Spleen (tissue), 11 donors: ENCODE data around the gene CNTNAP2. TPM values are rescaled to one million over a fixed set of nuclear protein-coding genes. Genes with fewer than 3 reads are reported as not detected.

Experiments used
- DNase-seq: peaks from one replicate; pipeline ENCODE4 v3.0.0-alpha.2; 2020
- H3K27ac ChIP-seq, 8 donors: fragments of 200-600 bp; sonication (generic) in 7 of 8; 1 replicate in 4 of 8; 2 replicates in 4 of 8; pipeline versions ENCODE4 v1.5.0 to v1.8.0; 2016 to 2021; ENCODE audit warnings: inconsistent platforms in 4 of 8, mild to moderate bottlenecking in 4 of 8, moderate library complexity in 1 of 8
- H3K27me3 ChIP-seq, 7 donors: fragments of 200-600 bp; sonication (generic) in 6 of 7; replicated peaks in 1 of 7; 1 replicate in 4 of 7; 2 replicates in 3 of 7; pipeline versions ENCODE4 v1.5.0 to v1.8.0; 2016 to 2021; ENCODE audit warnings: inconsistent platforms in 3 of 7, mild to moderate bottlenecking in 1 of 7
- H3K36me3 ChIP-seq, 6 donors: fragments of 200-600 bp; sonication (generic) in 5 of 6; 1 replicate in 4 of 6; 2 replicates in 2 of 6; pipeline versions ENCODE4 v1.5.0 to v1.8.0; 2016 to 2021; ENCODE audit warnings: inconsistent platforms in 2 of 6
- H3K4me1 ChIP-seq, 6 donors: fragments of 200-600 bp; sonication (generic) in 5 of 6; 1 replicate in 3 of 6; 2 replicates in 3 of 6; pipeline versions ENCODE4 v1.5.0 to v1.8.0; 2016 to 2021; ENCODE audit warnings: inconsistent platforms in 3 of 6
- H3K4me3 ChIP-seq, 8 donors: fragments of 200-600 bp; sonication (generic) in 7 of 8; 1 replicate in 4 of 8; 2 replicates in 4 of 8; pipeline versions ENCODE4 v1.5.0 to v1.8.0; 2016 to 2021; ENCODE audit warnings: inconsistent platforms in 4 of 8, mild to moderate bottlenecking in 4 of 8, moderate library complexity in 2 of 8
- H3K9me3 ChIP-seq, 8 donors: fragments of 200-600 bp; sonication (generic) in 7 of 8; 1 replicate in 4 of 8; 2 replicates in 4 of 8; pipeline versions ENCODE4 v1.5.0 to v1.8.0; 2016 to 2021; ENCODE audit warnings: inconsistent platforms in 4 of 8
- CTCF ChIP-seq, 11 experiments: fragments of 200-600 bp in 7 of 11; fragments of 450-650 bp in 4 of 11; sonication (generic) in 4 of 11; IDR thresholded peaks in 8 of 11; conservative IDR thresholded peaks in 3 of 11; 1 replicate in 7 of 11; 2 replicates in 4 of 11; pipeline versions ENCODE4 v1.4.0 to v1.8.0; 2016 to 2021; ENCODE audit warnings: antibody characterized with exemption in 11 of 11, inconsistent platforms in 4 of 11, mild to moderate bottlenecking in 1 of 11
- POLR2A ChIP-seq, 3 donors: fragments of 450-650 bp; IDR thresholded peaks; one replicate each; pipeline ENCODE4 v1.5.1; 2017; ENCODE audit warnings: antibody characterized with exemption in 3 of 3, mild to moderate bottlenecking in 1 of 3
- POLR2AphosphoS5 ChIP-seq, 3 donors: sonication (generic); formaldehyde crosslinking; IDR thresholded peaks; one replicate each; pipeline ENCODE4 v1.5.1; 2017; ENCODE audit warnings: antibody characterized with exemption in 3 of 3
- WGBS, 5 donors: extraction: QIAGEN DNeasy Blood & Tissue Kit in 3 of 5; methylation state at CpG; one replicate each; pipeline versions ENCODE4 v1.1.5 to v1.1.7; 2013 to 2018; 5-methylcytosine and 5-hydroxymethylcytosine counted together
- intact Hi-C: fragments of 100-400 bp; cut with DNase I; formaldehyde crosslinking; loops from one replicate; pipeline ENCODE4 v1.15.0; 2023; ENCODE audit warnings: low total_unique reads
- polyA plus RNA-seq, 3 donors: library from polyadenylated mRNA; stranded (reverse); fragments of 200-250 nt; gene quantifications; one replicate each; pipeline ENCODE4 v1.2.1, GENCODE V29; 2013
- total RNA-seq, 7 donors: library from RNA; depleted of rRNA in 3 of 7; stranded (reverse); fragments of >200 nt in 3 of 7; fragmentation: NEBNext Ultra II Directional in 4 of 7; extraction: Animal tissue kit (Norgen Biotek cat#: 25700) in 4 of 7; gene quantifications; one replicate each; pipeline versions ENCODE4 v1.1.0 to v1.2.1, GENCODE V29; 2016 to 2021
- donor health status: healthy with polysubstance abuse.
- donor health status: DM: no; HTN: no; CAD: no; lungs with moderate emphysema.
- donor health status: DM: no; HTN: no; CAD: no.
- donor health status: Bipolar disorder and iron deficiency.
- donor health status: healthy.
- donor health status: DM: no; HTN: no; CAD: no.
- donor health status: DM: yes; HTN: yes; CAD: no.

The CNTNAP2 gene
- total and polyA plus RNA-seq, 10 donors = 0.13 to 2.0 (median 0.82) TPM

- H3K36me3 ChIP-seq = no peaks in the 10 kb centered on the region
- intact Hi-C loops = no loop called here
- TF ChIP-seq POLR2AphosphoS5 (IDR thresholded peaks at IDR 0.05) (no peak), CTCF (IDR thresholded peaks at IDR 0.05 in 8 of 11, conservative IDR thresholded peaks at IDR 0.05 in 3 of 11) (no peak), POLR2A (IDR thresholded peaks at IDR 0.05) (no peak)
- no peaks in the 10 kb centered on the region for H3K4me1 ChIP-seq
- WGBS, 5 donors = 77 to 91% (median 80%) methylated on average over 2 of the region's 2 CpGs
- H3K27ac ChIP-seq = no peak overlapping the region
- DNase-seq = no peak
- peaks cover 0 to 11% (median under 1%) of the 10 kb centered on the region in 8 donors for H3K9me3 ChIP-seq
- H3K4me3 ChIP-seq = no peak overlapping the region
- H3K27me3 ChIP-seq = no peaks in the 10 kb centered on the region
Observed at GRCh38 chr7:146172112-146172511, 55.5 kb downstream of the CNTNAP2 start.

- H3K27ac ChIP-seq = no peak overlapping the region
- TF ChIP-seq CTCF (IDR thresholded peaks at IDR 0.05 in 8 of 11, conservative IDR thresholded peaks at IDR 0.05 in 3 of 11) (no peak), POLR2AphosphoS5 (IDR thresholded peaks at IDR 0.05) (no peak), POLR2A (IDR thresholded peaks at IDR 0.05) (no peak)
- DNase-seq = no peak
- H3K4me1 ChIP-seq = no peaks in the 10 kb centered on the region
- H3K9me3 ChIP-seq = peaks cover 0 to 6% (median 0%) of the 10 kb centered on the region in 8 donors
- no peaks in the 10 kb centered on the region for H3K27me3 ChIP-seq
- no peak overlapping the region for H3K4me3 ChIP-seq
- 71 to 86% (median 81%) methylated on average over 2 of the region's 2 CpGs for WGBS, 5 donors
- intact Hi-C loops = no loop called here
- no peaks in the 10 kb centered on the region for H3K36me3 ChIP-seq
Observed at GRCh38 chr7:146175716-146176115, 59.1 kb downstream of the CNTNAP2 start.

- Histone ChIP-seq H3K4me1 (no peaks in the 10 kb centered on the region), H3K9me3 (peaks cover 0 to 6% (median 0%) of the 10 kb centered on the region in 8 donors), H3K27me3 (no peaks in the 10 kb centered on the region), H3K27ac (no peak overlapping the region), H3K4me3 (no peak overlapping the region), H3K36me3 (no peaks in the 10 kb centered on the region)
- no peak for DNase-seq
- TF ChIP-seq POLR2A (IDR thresholded peaks at IDR 0.05) (no peak), CTCF (IDR thresholded peaks at IDR 0.05 in 8 of 11, conservative IDR thresholded peaks at IDR 0.05 in 3 of 11) (no peak), POLR2AphosphoS5 (IDR thresholded peaks at IDR 0.05) (no peak)
- 58 to 83% (median 77%) methylated on average over 1 of the region's 1 CpG for WGBS, 5 donors
- intact Hi-C loops = no loop called here
Observed at GRCh38 chr7:146176860-146177259, 60.3 kb downstream of the CNTNAP2 start.

GRCh38 chr7:146177301-146177700 is 60.7 kb downstream of the CNTNAP2 start:
- DNase-seq = no peak
- H3K4me3 ChIP-seq = no peak overlapping the region
- no peaks in the 10 kb centered on the region for H3K27me3 ChIP-seq
- intact Hi-C loops = no loop called here
- H3K36me3 ChIP-seq = no peaks in the 10 kb centered on the region
- WGBS, 5 donors = 83 to 90% (median 85%) methylated on average over 2 of the region's 2 CpGs
- no peak for TF ChIP-seq POLR2A (IDR thresholded peaks at IDR 0.05)
- TF ChIP-seq CTCF (IDR thresholded peaks at IDR 0.05 in 8 of 11, conservative IDR thresholded peaks at IDR 0.05 in 3 of 11) = no peak
- TF ChIP-seq POLR2AphosphoS5 (IDR thresholded peaks at IDR 0.05) = no peak
- H3K9me3 ChIP-seq = peaks cover 0 to 6% (median 0%) of the 10 kb centered on the region in 8 donors
- no peaks in the 10 kb centered on the region for H3K4me1 ChIP-seq
- H3K27ac ChIP-seq = no peak overlapping the region
